ENCODE data around the gene KPNA6. TPM values are rescaled to one million over a fixed set of nuclear protein-coding genes. Genes with fewer than 3 reads are reported as not detected.
A peak's percentile ranks its signal among the peaks of the same experiment; 100 is the strongest.

The KPNA6 gene
- polyA plus RNA-seq, 1 of the 3 experiments (the other 2 are of a cell fraction), result 13.1 TPM

- no peak overlapping the region; the same call in 1 of the 2 replicates for H3K9ac ChIP-seq
- H3K4me2 ChIP-seq, result peak overlapping the region; percentile 42; the same call in 1 of the 2 replicates
- H3K27me3 ChIP-seq (ENCODE audit: insufficient read depth), result no peaks in the 10 kb centered on the region
- peaks cover 26% of the 10 kb centered on the region for H4K20me1 ChIP-seq (ENCODE audit: insufficient read depth)
- peaks cover 93% of the 10 kb centered on the region for H3K79me2 ChIP-seq (ENCODE audit: insufficient read depth)
- ChIA-PET CTCF (interaction anchor here (1.2 kb wide), 1 partner anchor 41 kb away, joined by 3 read pairs; no protein-coding TSS in a partner anchor), POLR2A (no interaction called here)
- H3K4me3 ChIP-seq (ENCODE audit: low read depth in 2 of 2, low read length in 1 of 2), result 0 out of 4 replicates have a peak overlapping the region, but pooled peaks of 1 of the 2 experiments have one; percentile 35
- TF ChIP-seq PBX3 (IDR thresholded peaks at IDR 0.05), result peak; percentile 23; the same call in 1 of the 2 replicates
- no peak for TF ChIP-seq TAF1 (IDR thresholded peaks at IDR 0.05; ENCODE audit: borderline replicate concordance, low read depth, low read length)
- TF ChIP-seq RAD21 (IDR thresholded peaks at IDR 0.05; ENCODE audit: low read length), result no peak
- peaks cover 5% of the 10 kb centered on the region; the same call in 1 of the 2 replicates for H3K9me2 ChIP-seq
- no peak for DNase-seq
- H3F3A ChIP-seq (replicated peaks; ENCODE audit: insufficient read depth), result peaks cover 33% of the 10 kb centered on the region
- 81% methylated on average over 8 of the region's 9 CpGs for WGBS (ENCODE audit: low lambda C conversion rate)
- H3K9me3 ChIP-seq, result no peaks in the 10 kb centered on the region
- peaks cover 0 to 47% of the 10 kb centered on the region in 2 experiments for H3K36me3 ChIP-seq (replicated peaks in 1 of 2; ENCODE audit: control insufficient read depth in 1 of 2, insufficient read depth in 2 of 2, low read length in 1 of 2)
- H2AFZ ChIP-seq (ENCODE audit: low read depth), result no peak overlapping the region
- H3K27ac ChIP-seq (ENCODE audit: low read depth in 2 of 2, low read length in 1 of 2), result peak overlapping the region; percentile 18 to 74
- H3K4me1 ChIP-seq (ENCODE audit: control insufficient read depth in 1 of 2, insufficient read depth in 2 of 2, low read depth in 1 of 2, low read length in 1 of 2), result peaks cover 0 to 17% of the 10 kb centered on the region in 2 experiments; a peak in 2 of 4 replicates
These were observed 43.0 kb downstream of the KPNA6 start for GRCh38 chr1:32150847-32151246.

- Histone ChIP-seq H3K36me3 (replicated peaks in 1 of 2; ENCODE audit: control insufficient read depth in 1 of 2, insufficient read depth in 2 of 2, low read length in 1 of 2) (peaks cover 3 to 52% of the 10 kb centered on the region in 2 experiments), H3K4me3 (ENCODE audit: low read depth in 2 of 2, low read length in 1 of 2) (no peak overlapping the region), H2AFZ (ENCODE audit: low read depth) (no peak overlapping the region), H3K9me2 (peaks cover 3% of the 10 kb centered on the region; the same call in 1 of the 2 replicates), H4K20me1 (ENCODE audit: insufficient read depth) (peaks cover 26% of the 10 kb centered on the region), H3K9me3 (no peaks in the 10 kb centered on the region), H3K27me3 (ENCODE audit: insufficient read depth) (no peaks in the 10 kb centered on the region), H3K79me2 (ENCODE audit: insufficient read depth) (peaks cover 92% of the 10 kb centered on the region), H3K4me2 (peak overlapping the region; percentile 42; the same call in 1 of the 2 replicates), H3K27ac (ENCODE audit: low read depth in 2 of 2, low read length in 1 of 2) (peak overlapping the region; percentile 18 to 74), H3F3A (replicated peaks; ENCODE audit: insufficient read depth) (peaks cover 28% of the 10 kb centered on the region), H3K9ac (no peak overlapping the region; the same call in 1 of the 2 replicates), H3K4me1 (ENCODE audit: control insufficient read depth in 1 of 2, insufficient read depth in 2 of 2, low read depth in 1 of 2, low read length in 1 of 2) (peaks cover 0 to 17% of the 10 kb centered on the region in 2 experiments; a peak in 2 of 4 replicates)
- ChIA-PET CTCF (interaction anchor here (1.2 kb wide), 1 partner anchor 41 kb away, joined by 3 read pairs; no protein-coding TSS in a partner anchor), POLR2A (no interaction called here)
- TF ChIP-seq EP300 (IDR thresholded peaks at IDR 0.05; ENCODE audit: borderline replicate concordance in 1 of 2, low read depth in 1 of 2, low read length in 1 of 2) (no peak), CTCF (IDR thresholded peaks at IDR 0.05) (no peak), TAF1 (IDR thresholded peaks at IDR 0.05; ENCODE audit: borderline replicate concordance, low read depth, low read length) (no peak), FOSL2 (IDR thresholded peaks at IDR 0.05; ENCODE audit: borderline replicate concordance, low read depth) (peak; percentile 41; the same call in 1 of the 2 replicates), RAD21 (IDR thresholded peaks at IDR 0.05; ENCODE audit: low read length) (no peak), YY1 (IDR thresholded peaks at IDR 0.05; ENCODE audit: low read depth) (no peak), NFIC (IDR thresholded peaks at IDR 0.05; ENCODE audit: borderline replicate concordance) (peak; percentile 53), PBX3 (IDR thresholded peaks at IDR 0.05) (no peak), TCF12 (IDR thresholded peaks at IDR 0.05) (no peak)
- WGBS (ENCODE audit: low lambda C conversion rate), result 43% methylated on average over 5 of the region's 5 CpGs
- peak; percentile 16 for DNase-seq
These were observed 43.5 kb downstream of the KPNA6 start for GRCh38 chr1:32151319-32151787.
